HG03520 (cell line): Measurements from ENCODE around the gene IWS1.
"Not testable (repeated sequence)": the region's sequence is repeated elsewhere in the genome, so short reads cannot be mapped to it uniquely, and the experiment has no call there.

ENCODE experiments used
- ATAC-seq: cut with Tn5 transposase; IDR thresholded peaks from one replicate; pipeline ENCODE4 v1.9.1; 2021; ENCODE audit warnings: mild to moderate bottlenecking, moderate library complexity; ENCODE audit not compliant: unreplicated experiment

Gene IWS1

GRCh38 chr2:127463155-127463991, 62.9 kb downstream of the IWS1 start:
- no peak for ATAC-seq

DNA sequence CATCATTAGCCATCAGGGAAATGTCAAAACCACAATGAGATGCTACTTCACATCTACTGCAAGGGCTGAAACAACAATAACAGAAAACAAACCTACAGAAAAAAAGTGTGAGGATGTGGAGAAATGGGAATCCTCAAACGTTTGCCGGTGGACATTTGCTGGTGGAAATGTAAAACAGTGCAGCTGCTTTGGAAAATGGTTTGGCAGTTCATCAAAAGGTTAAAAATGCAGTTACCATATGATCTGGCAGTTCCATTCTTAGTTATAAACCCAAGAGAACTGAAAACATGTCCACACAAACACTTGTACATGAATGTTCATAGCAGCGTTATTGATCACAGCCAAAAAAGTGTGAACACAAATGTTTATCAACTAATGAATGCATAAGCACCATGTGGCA, 63.8 kb downstream of the IWS1 start:
- ATAC-seq = no peak

DNA sequence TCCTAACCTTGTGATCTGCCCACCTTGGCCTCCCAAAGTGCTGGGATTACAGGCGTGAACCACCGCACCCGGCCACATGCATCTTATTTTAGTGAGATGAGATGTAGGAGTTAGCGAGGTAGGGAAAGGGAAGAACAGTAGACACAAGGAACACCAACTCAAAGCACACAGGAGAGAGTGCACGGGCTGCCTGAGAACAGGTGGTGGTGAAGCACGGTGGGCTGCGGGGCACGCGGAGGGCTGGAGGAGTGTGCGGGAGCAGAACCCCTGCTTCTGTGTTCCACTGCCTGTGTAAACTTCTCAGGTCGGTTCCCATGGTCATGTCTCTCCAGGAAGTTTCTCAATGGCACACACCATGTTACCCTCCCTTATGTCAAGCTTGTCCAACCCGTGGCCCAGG, 69.3 kb downstream of the IWS1 start:
- ATAC-seq = no peak

DNA sequence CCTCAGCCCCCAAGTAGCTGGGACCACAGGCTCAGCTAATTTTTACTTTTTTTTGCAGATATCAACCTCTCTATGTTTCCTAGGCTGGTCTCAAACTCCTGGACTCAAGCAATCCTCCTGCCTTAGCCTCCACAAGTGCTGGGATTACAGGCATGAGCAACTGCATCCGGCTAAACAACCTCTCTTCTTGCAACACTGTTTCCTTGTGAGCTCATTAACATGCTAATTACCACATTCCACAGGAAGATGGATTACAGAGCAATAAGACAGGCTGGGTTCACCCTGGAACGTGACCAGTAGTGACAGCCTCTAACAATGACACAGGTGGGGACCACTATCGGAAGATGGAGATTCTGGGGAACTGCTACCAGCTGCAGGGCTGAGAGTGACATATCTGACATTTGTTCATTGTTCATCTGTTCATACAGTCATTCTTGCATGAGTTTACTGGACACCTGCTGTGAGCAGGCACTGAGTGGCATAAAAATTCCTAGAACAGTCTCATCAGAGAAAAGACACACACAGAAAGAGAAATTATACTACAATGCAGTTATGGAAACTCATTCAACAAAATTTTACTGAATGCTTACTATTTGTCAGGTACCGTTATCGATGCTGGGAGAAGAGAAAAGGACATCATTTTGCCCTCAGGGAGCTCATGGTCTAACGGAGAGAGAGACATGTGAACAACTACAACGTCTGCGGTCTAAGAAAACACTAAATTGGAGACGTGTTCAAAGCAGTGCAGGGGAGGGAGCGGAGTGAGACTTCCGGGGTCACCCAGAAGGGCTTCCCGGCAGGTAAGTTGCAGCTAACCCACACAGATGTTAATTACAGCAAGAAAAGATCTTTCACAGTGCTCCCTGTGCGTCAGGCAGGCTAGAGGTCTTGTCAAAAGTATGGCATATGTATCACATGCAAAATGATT, 70.5 kb downstream of the IWS1 start:
- ATAC-seq = no peak

DNA sequence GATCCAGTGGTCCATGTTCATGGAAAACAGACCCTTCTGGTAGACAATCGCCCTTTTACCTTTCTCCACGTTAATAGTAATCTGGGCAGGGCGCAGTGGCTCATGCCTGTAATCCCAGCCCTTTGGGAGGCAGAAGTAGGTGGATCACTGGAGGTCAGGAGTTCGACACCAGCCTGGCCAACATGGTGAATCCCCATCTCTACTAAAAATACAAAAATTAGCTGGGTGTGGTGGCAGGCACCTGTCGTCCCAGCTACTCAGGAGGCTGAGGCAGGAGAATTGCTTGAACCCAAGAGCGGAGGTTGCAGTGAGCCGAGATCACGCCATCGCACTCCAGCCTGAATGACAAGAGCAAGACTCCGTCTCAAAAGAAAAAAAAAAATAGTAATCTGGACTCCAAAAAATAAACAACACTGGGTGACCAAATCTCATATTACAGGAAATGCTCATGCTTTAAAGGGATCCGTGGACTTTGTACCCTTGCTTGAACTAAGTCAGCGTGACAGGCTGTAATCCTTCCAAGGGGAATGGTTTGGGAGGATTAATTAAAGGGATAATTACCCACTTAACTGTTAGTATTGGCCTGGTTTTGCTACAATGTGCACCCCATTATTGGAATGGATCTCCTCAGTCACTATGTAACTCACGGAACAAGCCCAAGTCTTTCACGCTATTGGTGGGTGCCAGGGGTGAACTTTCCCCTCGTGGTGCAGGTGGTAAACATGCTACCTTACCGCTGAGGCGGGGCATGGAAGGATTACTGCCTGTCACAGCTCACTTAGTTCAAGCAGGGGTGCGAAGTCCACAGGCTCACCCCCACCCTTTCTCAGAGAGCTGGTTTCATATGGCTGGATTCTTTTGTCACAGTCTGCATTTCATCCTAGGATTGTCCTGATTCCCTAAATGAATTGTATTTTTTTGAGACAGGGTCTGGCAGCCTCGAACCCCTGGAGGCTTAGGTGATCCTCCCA, 71.4 kb downstream of the IWS1 start:
- ATAC-seq = no peak

GRCh38 chr2:127453392-127454171, 72.7 kb downstream of the IWS1 start:
- ATAC-seq = no peak

DNA sequence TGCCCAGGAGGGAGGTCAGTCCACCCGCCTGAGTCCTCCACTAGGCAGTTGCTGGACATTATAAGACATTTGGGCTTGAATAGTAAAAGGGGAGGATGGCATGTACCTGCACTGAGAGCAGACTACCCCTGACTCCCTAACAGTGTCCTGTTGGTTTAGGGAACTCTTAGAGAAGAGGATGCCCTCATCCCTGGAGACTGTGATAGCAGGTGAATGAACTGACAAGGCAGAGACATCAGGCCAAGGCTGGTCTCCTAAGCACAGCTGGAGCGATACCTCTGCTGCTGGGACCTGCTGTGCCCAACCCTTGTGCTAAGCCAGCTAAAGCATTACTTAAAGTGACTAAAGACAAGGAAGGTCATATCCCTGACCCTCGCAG, 73.3 kb downstream of the IWS1 start:
- ATAC-seq = no peak

DNA sequence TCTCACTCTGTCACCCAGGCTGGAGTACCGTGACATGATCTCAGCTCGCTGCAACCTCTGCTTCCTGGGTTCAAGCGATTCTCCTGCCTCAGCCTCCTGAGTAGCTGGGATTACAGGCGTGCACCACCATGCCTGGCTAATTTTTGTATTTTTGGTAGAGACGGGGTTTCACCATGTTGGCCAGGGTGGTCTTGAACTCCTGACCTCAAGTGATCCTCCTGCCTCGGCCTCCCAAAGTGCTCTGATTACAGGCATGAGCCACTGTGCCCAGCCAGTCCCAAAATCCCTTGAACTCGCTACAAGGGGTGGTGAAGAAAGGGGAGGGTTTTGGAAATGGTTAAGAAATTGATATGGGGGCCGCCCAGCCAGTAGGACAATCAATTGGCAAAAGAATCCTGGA, 73.9 kb downstream of the IWS1 start:
- ATAC-seq = not testable (repeated sequence)

DNA sequence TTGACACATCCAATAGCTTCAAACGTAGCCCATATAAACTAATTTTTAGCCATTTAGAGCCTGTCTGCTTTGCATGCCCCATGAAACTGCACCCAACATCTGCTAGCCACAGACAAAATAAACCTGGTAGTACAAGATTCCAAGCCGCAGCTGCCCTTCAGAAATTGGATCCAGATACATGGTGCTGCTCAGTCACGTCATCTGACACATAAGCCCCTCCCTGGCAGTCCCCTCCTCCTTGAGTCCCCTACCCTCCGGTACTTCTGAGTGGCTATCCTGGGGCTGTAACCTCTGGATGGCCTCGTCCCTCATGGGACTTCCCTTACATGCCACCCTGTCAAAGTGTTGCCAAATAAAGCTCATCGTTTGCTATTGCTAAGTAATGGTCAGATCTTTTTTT, 74.3 kb downstream of the IWS1 start:
- no peak for ATAC-seq

- ATAC-seq = no peak
These were observed 76.4 kb downstream of the IWS1 start for GRCh38 chr2:127449898-127450297.

DNA sequence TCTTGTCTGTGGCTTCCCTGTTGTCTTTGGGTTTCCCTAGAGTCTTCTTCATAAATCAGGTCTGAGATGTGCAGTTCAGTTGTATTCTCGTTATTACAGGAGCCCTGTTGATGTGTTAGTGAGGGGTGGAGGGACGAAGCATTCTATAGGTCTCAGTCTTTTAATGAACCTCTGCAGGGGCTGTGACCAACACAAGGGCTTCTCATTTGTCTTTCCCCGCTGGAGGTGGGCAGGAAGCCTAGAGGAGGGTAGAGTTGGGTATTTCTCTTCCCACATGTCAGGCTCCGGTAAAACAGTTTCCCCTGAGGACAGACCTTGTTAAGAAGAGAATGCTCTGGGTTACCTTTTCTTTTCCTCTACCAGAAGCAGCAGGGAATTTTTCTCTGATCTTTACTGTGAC, 76.9 kb downstream of the IWS1 start:
- ATAC-seq = no peak

DNA sequence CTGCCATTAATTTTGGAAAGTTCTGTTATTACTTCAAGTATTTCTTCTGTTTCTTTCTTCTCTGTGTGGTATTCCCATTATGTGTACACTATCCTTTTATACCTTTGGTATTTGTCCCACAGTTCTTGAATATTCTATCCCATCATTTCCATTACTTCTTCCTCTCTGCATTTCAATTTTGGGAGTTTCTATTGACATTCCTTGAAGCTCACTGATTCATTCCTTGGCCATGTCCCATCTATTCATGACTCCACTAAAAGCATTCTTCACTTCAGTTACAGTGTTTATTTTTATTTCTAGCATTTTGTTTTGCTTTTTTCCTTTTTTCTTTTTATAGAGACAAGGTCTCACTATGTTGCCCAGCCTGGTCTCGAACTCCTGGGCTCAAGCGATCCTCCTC, 77.8 kb downstream of the IWS1 start:
- ATAC-seq = no peak

GRCh38 chr2:127439343-127439742, 86.9 kb downstream of the IWS1 start:
- ATAC-seq = no peak

DNA sequence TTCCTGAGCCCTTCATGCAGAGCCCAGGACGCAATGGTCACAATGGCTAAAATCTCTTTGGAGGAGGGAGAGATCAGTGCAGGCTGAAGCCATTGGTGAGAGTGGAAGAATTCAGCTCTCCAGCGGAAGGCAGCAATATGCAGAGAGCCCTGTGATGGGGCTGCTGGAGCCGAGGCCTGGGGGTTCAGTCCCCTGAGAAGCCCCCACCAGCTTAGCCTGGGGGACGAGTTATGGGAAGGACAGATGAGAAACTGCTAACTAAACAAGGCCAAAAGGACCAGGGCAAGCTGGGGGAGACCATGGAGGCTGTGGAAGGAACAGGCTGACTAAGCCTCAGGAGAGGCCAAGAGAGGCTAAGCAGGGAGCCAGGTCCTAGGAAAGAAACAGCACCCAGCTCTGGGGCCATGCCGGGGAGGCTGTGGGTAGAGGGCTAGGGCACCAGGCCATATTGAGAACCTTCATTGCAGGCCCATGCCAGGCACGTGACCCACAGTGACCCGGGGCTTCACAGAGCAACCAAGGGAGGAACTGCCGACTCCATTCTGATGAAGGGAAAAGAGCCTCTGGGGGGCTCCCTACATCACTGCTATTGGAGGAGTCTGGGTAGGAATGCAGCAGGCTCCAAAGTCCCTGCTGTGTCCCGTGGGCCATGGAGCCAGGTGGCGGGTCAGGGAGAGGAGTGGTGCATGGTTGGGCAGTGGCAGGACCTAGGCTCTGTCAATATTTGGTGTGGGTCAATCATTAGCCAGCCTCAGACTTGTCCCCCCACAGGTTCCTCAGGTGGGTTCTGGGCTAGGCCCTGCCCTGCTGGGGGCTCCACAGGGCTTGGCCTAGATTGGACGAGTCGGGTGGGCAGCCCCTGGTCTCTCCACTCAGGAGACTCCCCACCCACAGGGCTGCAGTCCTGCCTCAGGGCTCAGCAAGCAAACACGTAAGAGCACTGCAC, 88.2 kb downstream of the IWS1 start:
- ATAC-seq = no peak

GRCh38 chr2:127437056-127437455, 89.2 kb downstream of the IWS1 start:
- no peak for ATAC-seq

- ATAC-seq = no peak
These were observed 91.8 kb downstream of the IWS1 start for GRCh38 chr2:127434515-127434914.

DNA sequence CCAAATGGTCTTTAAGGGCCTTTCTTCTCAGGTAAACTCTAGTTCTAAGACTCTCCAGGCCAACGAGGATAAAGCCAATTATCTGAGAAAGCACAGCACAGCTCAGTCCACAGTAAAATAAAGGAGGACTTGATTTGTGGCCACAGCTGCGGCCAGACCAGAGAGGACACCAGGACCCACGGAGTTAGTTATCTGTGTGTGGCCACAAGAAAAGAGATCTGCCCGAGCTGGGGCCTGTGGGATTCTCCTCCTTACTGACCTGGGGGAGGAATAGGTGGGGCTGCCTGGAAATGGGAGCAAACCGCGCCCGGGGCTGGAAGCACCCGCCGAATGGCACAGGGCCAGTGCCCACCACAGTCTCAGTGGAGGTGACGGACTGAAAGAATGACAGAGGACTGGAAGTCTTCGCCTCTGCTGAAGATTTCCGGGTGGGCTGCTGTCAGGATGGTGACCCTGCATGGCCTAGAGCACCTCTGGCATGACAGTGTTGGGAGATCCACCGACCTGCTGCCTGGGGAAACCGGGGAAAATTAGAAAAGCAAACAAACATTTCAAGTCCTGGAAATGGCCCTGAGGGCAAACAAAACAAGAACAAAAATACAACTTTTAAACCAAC, 94.8 kb downstream of the IWS1 start:
- ATAC-seq = no peak
